Activated CD8-positive, alpha-beta memory T cell treated with anti-CD3 and anti-CD28 coated beads, Interleukin-2, amount 50 U/mL, for 1 hour (primary cell): ENCODE data around the gene SLC35E2B.

Source experiments
- DNase-seq: peaks from one replicate; pipeline ENCODE4 v3.0.0-alpha.2; 2020; ENCODE audit errors: extremely low read depth

The SLC35E2B gene

GRCh38 chr1:1610796-1611195 lies 81.8 kb downstream of the SLC35E2B start:
- DNase-seq, result no peak

GRCh38 chr1:1609822-1610485 lies 82.6 kb downstream of the SLC35E2B start:
- DNase-seq, result no peak
